Loucy (cell line): Measurements from ENCODE around the gene PLEKHG7.

Experiments
- H2AFZ ChIP-seq: fragments of 200-600 bp; sonication (generic); 2 replicates; pipeline ENCODE4 v1.6.0; 2016; ENCODE audit warnings: antibody characterized with exemption, mild to moderate bottlenecking, low read length, moderate library complexity
- H3F3A ChIP-seq: fragments of 200-600 bp; 2 replicates; pipeline ENCODE4 v1.6.0; 2016; ENCODE audit warnings: antibody characterized with exemption, low read depth, mild to moderate bottlenecking
- H3K27me3 ChIP-seq: fragments of 200-600 bp; sonication (generic); 2 replicates; pipeline ENCODE4 v1.6.1; 2014; ENCODE audit warnings: low read length, mild to moderate bottlenecking; ENCODE audit not compliant: insufficient read depth, poor library complexity, severe bottlenecking
- H3K36me3 ChIP-seq: fragments of 200-600 bp; sonication (generic); 2 replicates; pipeline ENCODE4 v1.6.1; 2016; ENCODE audit warnings: low read length; ENCODE audit not compliant: insufficient read depth
- H3K4me1 ChIP-seq: fragments of 200-600 bp; sonication (generic); 2 replicates; pipeline ENCODE4 v1.5.1; 2014; ENCODE audit warnings: low read length, mild to moderate bottlenecking; ENCODE audit not compliant: insufficient read depth, poor library complexity, severe bottlenecking
- H3K4me2 ChIP-seq: fragments of 200-600 bp; sonication (generic); 2 replicates; pipeline ENCODE4 v1.6.0; 2014; ENCODE audit warnings: antibody characterized with exemption, low read length, low read depth, mild to moderate bottlenecking; ENCODE audit not compliant: poor library complexity, severe bottlenecking
- H3K4me3 ChIP-seq: fragments of 200-600 bp; sonication (generic); 2 replicates; pipeline ENCODE4 v1.5.1; 2014; ENCODE audit warnings: low read length, mild to moderate bottlenecking, mixed read lengths; ENCODE audit not compliant: poor library complexity, severe bottlenecking
- H3K79me2 ChIP-seq: fragments of 200-600 bp; sonication (generic); 2 replicates; pipeline ENCODE4 v1.6.1; 2014; ENCODE audit warnings: low read length; ENCODE audit not compliant: insufficient read depth
- H3K9ac ChIP-seq: fragments of 200-600 bp; sonication (generic); 2 replicates; pipeline ENCODE4 v1.6.0; 2014; ENCODE audit warnings: mild to moderate bottlenecking, low read depth, low read length, moderate library complexity; ENCODE audit not compliant: poor library complexity, severe bottlenecking
- H3K9me2 ChIP-seq: fragments of 200-600 bp; sonication (generic); replicated peaks from 2 replicates; pipeline ENCODE4 v1.6.1; 2016; ENCODE audit warnings: low read depth, low read length, mixed read lengths
- H3K9me3 ChIP-seq: fragments of 200-600 bp; sonication (generic); 2 replicates; pipeline ENCODE4 v1.6.1; 2014; ENCODE audit warnings: mild to moderate bottlenecking, antibody characterized with exemption, low read length, low read depth; ENCODE audit not compliant: insufficient read depth
- H4K20me1 ChIP-seq: fragments of 200-600 bp; sonication (generic); 2 replicates; pipeline ENCODE4 v1.6.0; 2014; ENCODE audit warnings: antibody characterized with exemption, low read length, mild to moderate bottlenecking; ENCODE audit not compliant: insufficient read depth, poor library complexity, severe bottlenecking
- EZH2phosphoT487 ChIP-seq: fragments of 200-600 bp; IDR thresholded peaks from 2 replicates; pipeline ENCODE4 v1.6.1; 2018; ENCODE audit warnings: antibody characterized with exemption, mild to moderate bottlenecking, moderate library complexity, borderline replicate concordance
- TF ChIP-seq, protein P1 (sequence below): fragments of 200-600 bp; sonication (generic); conservative IDR thresholded peaks from 2 replicates; pipeline ENCODE4 v1.5.1; 2014; ENCODE audit warnings: mild to moderate bottlenecking, antibody characterized with exemption, low read length

The PLEKHG7 gene

DNA sequence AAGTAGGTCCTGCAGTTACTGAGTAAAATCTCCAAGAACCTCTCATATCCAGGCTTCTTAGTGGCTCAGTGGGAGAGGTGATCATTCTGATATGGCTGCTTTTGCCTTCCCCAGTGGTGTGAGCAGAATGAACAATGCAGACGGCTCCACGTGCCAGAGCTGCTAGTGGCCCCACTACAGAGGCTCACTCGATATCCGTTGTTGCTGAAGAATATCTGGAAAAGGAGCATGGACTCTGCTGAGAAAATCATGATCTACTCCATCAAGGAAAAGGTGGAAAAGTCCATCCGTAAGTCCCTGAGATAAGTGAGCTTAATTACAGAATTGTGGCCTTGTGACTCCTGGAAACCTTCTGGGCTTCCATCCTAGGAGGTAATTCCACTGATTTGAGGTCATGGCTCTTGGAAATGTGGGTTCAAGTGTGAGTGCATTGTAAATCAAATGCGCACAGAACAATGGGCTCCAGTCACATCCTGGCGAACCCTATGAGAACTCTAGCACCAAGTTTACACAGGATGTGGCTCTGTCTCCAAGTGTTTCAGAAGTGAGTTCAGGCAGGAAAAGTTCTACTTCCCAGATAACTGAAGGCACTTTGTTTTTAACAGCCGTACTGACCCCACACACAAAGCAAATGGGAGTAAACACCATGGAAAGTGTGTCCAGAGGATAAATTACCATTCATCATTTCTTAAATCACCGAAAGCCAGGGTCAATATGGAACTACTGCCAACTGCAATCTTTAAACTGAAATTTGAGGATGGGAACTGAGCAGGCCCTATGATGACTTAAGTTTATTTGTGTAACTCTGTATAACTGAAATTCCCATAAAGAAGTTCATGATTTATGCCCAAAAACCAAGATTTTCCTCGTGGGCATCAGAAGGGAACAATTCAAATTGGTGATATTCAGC lies 51.4 kb downstream of the PLEKHG7 start:
- Histone ChIP-seq H2AFZ (no peak overlapping the region), H3K79me2 (no peaks in the 10 kb centered on the region), H3K36me3 (no peaks in the 10 kb centered on the region), H3K9ac (no peak overlapping the region), H3K27me3 (no peaks in the 10 kb centered on the region), H3K9me3 (no peaks in the 10 kb centered on the region), H3K4me2 (no peak overlapping the region), H4K20me1 (no peaks in the 10 kb centered on the region), H3K9me2 (no peaks in the 10 kb centered on the region), H3F3A (no peaks in the 10 kb centered on the region), H3K4me3 (no peak overlapping the region), H3K4me1 (no peaks in the 10 kb centered on the region)
- TF ChIP-seq, protein P1, sequence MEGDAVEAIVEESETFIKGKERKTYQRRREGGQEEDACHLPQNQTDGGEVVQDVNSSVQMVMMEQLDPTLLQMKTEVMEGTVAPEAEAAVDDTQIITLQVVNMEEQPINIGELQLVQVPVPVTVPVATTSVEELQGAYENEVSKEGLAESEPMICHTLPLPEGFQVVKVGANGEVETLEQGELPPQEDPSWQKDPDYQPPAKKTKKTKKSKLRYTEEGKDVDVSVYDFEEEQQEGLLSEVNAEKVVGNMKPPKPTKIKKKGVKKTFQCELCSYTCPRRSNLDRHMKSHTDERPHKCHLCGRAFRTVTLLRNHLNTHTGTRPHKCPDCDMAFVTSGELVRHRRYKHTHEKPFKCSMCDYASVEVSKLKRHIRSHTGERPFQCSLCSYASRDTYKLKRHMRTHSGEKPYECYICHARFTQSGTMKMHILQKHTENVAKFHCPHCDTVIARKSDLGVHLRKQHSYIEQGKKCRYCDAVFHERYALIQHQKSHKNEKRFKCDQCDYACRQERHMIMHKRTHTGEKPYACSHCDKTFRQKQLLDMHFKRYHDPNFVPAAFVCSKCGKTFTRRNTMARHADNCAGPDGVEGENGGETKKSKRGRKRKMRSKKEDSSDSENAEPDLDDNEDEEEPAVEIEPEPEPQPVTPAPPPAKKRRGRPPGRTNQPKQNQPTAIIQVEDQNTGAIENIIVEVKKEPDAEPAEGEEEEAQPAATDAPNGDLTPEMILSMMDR = no peak
- no peak for TF ChIP-seq EZH2phosphoT487

DNA sequence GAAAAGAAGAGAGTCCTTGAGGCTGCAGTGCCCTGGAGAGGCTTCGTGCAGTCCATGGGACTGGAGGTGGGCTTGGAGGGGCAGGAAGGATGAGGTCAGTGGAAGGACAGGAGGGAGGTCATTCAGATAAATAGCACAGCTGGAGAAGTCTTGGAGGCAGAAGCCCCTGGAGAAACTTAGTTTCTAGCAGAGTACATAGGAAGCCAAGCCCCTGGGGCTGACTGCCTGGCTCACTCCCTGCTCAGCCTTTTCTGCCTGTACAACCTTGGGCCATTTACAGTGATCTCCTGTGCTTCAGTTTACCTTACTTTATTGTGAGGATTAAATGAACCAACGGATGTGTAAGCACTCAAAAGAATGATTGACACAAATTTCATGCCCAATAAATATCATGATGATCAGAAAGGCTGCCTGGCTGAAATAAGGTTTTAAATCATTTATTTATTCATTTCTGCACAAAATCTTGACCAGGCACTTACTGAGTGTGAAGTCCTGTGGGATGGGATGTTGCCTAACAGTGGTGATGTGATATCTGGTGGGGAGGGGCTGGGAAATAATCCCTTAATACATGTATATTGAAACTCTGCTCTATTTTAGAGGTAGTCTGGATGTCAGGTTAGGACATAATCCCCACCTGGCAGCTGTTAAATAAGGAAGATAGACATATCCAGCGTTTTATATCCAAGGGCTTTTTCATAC lies 54.3 kb downstream of the PLEKHG7 start:
- TF ChIP-seq EZH2phosphoT487 = no peak
- TF ChIP-seq, protein P1 = no peak
- H3K4me3 ChIP-seq = no peak overlapping the region
- H3K9ac ChIP-seq = no peak overlapping the region
- no peaks in the 10 kb centered on the region for H3K79me2 ChIP-seq
- H3K9me3 ChIP-seq = no peaks in the 10 kb centered on the region
- no peaks in the 10 kb centered on the region for H4K20me1 ChIP-seq
- H3K36me3 ChIP-seq = no peaks in the 10 kb centered on the region
- H3K27me3 ChIP-seq = no peaks in the 10 kb centered on the region
- no peaks in the 10 kb centered on the region for H3K4me1 ChIP-seq
- H3K9me2 ChIP-seq = no peaks in the 10 kb centered on the region
- no peak overlapping the region for H2AFZ ChIP-seq
- H3F3A ChIP-seq = no peaks in the 10 kb centered on the region
- H3K4me2 ChIP-seq = no peak overlapping the region

DNA sequence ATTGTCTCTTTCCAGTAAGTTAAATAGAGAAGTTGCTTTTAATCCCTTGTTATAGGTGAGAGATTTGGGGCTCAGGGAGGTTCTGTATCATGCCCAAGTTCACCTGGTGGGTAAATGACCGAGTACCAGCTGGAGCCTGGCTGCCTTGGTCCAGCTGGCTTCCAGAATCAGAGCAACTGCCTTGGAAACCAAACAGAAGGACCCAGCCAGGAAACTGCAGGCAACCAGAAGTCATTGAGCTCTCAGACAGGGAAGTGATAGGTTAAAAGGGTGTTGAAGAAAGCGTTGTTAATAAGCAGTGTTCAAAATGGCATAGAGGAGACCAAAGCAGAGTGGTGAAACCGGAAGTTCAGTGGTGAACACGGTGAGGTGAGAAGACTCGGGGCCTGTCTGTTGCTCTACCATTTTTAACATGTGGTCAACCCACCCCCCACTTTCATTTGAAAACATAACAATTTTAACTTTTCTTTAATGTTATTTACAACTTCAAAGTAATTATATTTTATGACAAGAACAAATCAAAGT lies 54.9 kb downstream of the PLEKHG7 start:
- Histone ChIP-seq H2AFZ (no peak overlapping the region), H3K4me2 (no peak overlapping the region), H3F3A (no peaks in the 10 kb centered on the region), H3K9ac (no peak overlapping the region), H3K4me3 (no peak overlapping the region), H3K27me3 (no peaks in the 10 kb centered on the region), H3K9me2 (no peaks in the 10 kb centered on the region), H3K4me1 (peaks cover 3% of the 10 kb centered on the region), H3K9me3 (no peaks in the 10 kb centered on the region), H3K36me3 (no peaks in the 10 kb centered on the region), H4K20me1 (no peaks in the 10 kb centered on the region), H3K79me2 (no peaks in the 10 kb centered on the region)
- no peak for TF ChIP-seq EZH2phosphoT487
- TF ChIP-seq, protein P1 = no peak
